Activated CD4-positive, alpha-beta T cell treated with anti-CD3 and anti-CD28 coated beads, Interleukin-2, amount 50 U/mL, for 16 hours (primary cell): Measurements from ENCODE around the gene EYA4.
A peak's percentile ranks its signal among the peaks of the same experiment; 100 is the strongest.
"Not testable (repeated sequence)": the region's sequence is repeated elsewhere in the genome, so short reads cannot be mapped to it uniquely, and the experiment has no call there.

Experiments
- DNase-seq: peaks from one replicate; pipeline ENCODE4 v3.0.0-alpha.2; 2020

EYA4 gene

GRCh38 chr6:133544419-133544818 is 303.3 kb downstream of the EYA4 start:
- no peak for DNase-seq

DNA sequence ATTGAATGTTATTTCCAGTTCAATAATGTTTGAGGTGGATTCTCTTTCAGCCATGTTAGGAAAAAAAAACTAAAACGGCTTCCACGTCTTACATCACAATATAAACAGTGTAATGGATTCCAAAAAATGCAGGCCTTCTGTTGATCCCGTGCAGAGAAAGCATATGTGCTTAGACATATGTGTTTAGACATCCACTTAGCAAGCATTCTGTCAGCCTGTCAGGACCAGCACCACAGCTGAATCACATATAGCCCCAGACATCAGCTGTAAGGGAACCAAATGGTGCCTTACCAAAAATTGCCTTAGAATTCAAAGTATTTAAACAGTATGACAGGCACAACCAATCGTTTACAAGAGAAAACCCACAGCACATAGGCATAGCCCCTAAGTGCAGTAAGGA is 304.9 kb downstream of the EYA4 start:
- no peak for DNase-seq

GRCh38 chr6:133547136-133547535 is 306.0 kb downstream of the EYA4 start:
- DNase-seq, result no peak

- DNase-seq, result no peak
Observed at GRCh38 chr6:133548423-133549159, 307.4 kb downstream of the EYA4 start.

GRCh38 chr6:133549371-133549801 is 308.2 kb downstream of the EYA4 start:
- no peak for DNase-seq

- no peak for DNase-seq
Observed at GRCh38 chr6:133550026-133550425, 308.9 kb downstream of the EYA4 start.

GRCh38 chr6:133551436-133551835 is 310.3 kb downstream of the EYA4 start:
- no peak for DNase-seq

DNA sequence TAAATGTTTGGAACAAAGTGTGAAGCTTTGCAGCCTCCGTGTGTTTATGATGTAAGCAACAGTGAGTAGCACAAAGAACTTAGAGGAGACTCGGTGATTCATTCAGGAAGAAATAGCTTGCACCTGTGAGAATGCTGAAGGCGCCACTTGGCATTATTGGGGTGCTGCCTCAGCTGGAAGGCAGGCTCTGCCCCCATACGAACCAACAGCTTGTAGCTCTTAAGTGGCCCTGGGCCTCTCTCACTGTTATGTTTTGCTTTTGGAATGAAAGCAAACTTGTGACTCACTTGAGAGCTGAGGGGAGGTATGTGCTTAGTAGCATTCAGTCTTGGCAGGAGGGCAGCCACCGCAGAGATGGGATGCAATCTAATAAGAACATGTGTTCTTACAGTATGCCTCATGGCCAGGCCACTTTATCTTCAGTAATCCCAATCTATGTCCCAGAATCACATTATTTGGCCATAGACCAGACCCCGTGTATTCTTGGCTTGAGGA is 310.7 kb downstream of the EYA4 start:
- no peak for DNase-seq

GRCh38 chr6:133553652-133554051 is 312.5 kb downstream of the EYA4 start:
- DNase-seq, result peak; percentile 27

DNA sequence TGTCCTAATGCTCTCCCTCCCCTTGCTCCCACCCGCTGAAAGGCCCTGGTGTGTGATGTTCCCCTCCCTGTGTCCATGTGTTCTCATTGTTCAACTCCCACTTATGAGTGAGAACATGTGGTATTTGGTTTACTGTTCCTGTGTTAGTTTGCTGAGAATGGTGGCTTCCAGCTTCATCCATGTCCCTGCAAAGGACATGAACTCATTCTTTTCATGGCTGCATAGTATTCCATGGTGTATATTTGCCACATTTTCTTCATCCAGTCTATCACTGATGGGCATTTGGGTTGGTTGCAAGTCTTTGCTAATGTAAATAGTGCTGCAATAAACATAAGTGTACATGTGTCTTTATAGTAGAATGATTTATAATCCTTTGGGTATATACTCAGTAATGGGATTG is 313.0 kb downstream of the EYA4 start:
- not testable (repeated sequence) for DNase-seq

GRCh38 chr6:133555685-133556084 is 314.5 kb downstream of the EYA4 start:
- DNase-seq, result no peak

GRCh38 chr6:133559926-133560325 is 318.8 kb downstream of the EYA4 start:
- no peak for DNase-seq

DNA sequence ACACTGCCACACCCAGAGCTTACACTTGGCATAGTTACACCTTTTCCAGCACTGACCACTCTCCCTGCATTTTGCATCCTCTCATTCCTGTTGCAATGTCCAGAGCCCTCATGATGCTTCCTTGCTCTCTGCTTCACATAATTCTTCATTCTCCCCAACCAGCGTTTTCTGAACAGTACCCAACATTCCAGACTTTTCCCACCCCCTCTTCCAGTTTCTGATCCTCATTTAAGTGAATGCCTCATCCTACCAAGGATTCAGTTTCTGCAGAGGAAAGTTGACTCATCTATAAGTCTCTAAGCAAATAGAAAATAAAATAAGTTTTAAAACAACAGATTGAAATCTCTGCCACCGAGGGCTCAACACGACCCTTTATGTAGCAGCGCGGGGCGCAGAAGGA is 326.5 kb downstream of the EYA4 start:
- DNase-seq, result no peak

GRCh38 chr6:133568970-133569889 is 328.1 kb downstream of the EYA4 start:
- DNase-seq, result peak; percentile 23

DNA sequence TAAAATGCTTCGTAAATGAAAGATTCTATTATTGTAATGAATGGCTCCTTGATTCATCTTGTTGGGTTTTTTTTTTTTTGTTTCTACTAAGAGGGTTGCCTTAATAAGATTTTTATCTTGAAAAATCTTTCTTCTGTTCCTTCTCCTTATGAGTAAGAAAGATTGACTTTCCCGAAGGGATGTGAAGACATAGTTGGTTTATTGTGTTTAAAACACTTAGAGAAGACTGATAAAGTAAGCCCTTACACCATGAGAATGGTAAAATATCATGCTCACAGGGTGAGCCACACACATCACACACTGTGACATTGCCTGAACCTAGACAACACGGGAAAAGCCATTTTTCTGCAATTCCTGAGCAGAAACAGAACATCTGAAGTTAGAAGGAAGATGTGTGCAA is 330.5 kb downstream of the EYA4 start:
- no peak for DNase-seq

GRCh38 chr6:133577851-133578250 is 336.7 kb downstream of the EYA4 start:
- DNase-seq, result no peak
